ENCODE results near the gene FARS2.

The FARS2 gene

DNA sequence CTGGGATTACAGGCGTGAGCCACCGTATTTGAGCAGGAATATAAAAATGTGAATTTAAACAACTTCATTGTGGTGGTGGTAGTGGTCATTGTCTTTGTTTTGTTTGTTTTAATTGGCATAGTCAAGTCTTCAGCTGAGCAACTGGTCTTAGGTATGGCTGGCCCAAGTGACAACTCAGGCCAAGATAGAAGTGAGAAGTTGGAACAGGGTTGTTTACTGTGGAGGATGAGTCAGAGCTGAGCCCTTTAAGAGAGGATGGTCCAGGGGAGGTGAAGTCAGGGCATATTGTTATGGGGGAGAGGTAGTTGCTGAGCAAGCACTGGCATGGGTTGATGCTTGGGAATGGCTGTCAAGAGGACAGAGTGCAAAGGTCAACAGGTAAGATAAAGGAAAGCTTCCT lies 308.2 kb downstream of the FARS2 start:
- Histone ChIP-seq H3K36me3 (ENCODE audit: insufficient read depth, low read length) (no peaks in the 10 kb centered on the region), H3K9ac (ENCODE audit: low read depth, low read length) (no peak overlapping the region), H3K27me3 (ENCODE audit: insufficient read depth, low read length, poor library complexity) (no peaks in the 10 kb centered on the region), H3K4me3 (ENCODE audit: low read depth in 1 of 2, low read length in 2 of 2) (no peak overlapping the region), H3K27ac (ENCODE audit: low read length) (no peak overlapping the region), H3K9me3 (ENCODE audit: insufficient read depth, low read length, severe bottlenecking) (peaks cover 2% of the 10 kb centered on the region), H2AFZ (ENCODE audit: low read depth, low read length) (no peak overlapping the region), H3K4me1 (ENCODE audit: insufficient read depth, low read length) (no peaks in the 10 kb centered on the region), H3K4me2 (ENCODE audit: insufficient read depth, low read length) (no peak overlapping the region), H4K20me1 (ENCODE audit: insufficient read depth, low read length) (no peaks in the 10 kb centered on the region), H3K79me2 (ENCODE audit: insufficient read depth, low read length) (no peaks in the 10 kb centered on the region)
- TF ChIP-seq EZH2 (IDR thresholded peaks at IDR 0.05; ENCODE audit: borderline replicate concordance, low read depth, low read length, severe bottlenecking), result no peak
- TF ChIP-seq, protein P1, sequence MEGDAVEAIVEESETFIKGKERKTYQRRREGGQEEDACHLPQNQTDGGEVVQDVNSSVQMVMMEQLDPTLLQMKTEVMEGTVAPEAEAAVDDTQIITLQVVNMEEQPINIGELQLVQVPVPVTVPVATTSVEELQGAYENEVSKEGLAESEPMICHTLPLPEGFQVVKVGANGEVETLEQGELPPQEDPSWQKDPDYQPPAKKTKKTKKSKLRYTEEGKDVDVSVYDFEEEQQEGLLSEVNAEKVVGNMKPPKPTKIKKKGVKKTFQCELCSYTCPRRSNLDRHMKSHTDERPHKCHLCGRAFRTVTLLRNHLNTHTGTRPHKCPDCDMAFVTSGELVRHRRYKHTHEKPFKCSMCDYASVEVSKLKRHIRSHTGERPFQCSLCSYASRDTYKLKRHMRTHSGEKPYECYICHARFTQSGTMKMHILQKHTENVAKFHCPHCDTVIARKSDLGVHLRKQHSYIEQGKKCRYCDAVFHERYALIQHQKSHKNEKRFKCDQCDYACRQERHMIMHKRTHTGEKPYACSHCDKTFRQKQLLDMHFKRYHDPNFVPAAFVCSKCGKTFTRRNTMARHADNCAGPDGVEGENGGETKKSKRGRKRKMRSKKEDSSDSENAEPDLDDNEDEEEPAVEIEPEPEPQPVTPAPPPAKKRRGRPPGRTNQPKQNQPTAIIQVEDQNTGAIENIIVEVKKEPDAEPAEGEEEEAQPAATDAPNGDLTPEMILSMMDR (IDR thresholded peaks at IDR 0.05; ENCODE audit: borderline replicate concordance, extremely low read depth, low read length, poor library complexity, severe bottlenecking), result no peak
- DNase-seq (no peak), ATAC-seq (ENCODE audit: insufficient read depth, low read depth) (no peak)

DNA sequence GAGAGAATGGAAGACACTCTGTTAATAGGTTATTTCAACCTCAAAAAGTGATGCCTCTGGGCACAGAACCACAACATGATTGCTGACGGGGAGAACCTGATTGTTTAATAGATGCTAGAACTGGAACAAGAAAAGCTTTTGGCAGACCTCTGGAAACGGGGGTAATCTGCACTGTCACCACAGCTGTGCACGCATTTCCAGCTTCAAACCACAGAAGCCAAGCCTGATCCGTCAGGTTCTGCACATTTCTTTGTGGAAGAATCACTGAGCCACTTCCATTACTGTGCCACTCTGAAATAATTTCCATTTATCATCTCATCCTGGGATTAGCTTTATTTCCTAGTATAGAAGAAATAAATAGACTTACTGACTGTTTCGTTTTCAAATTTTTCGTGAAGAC lies 309.3 kb downstream of the FARS2 start:
- Histone ChIP-seq H3K36me3 (ENCODE audit: insufficient read depth, low read length) (no peaks in the 10 kb centered on the region), H3K4me1 (ENCODE audit: insufficient read depth, low read length) (no peaks in the 10 kb centered on the region), H4K20me1 (ENCODE audit: insufficient read depth, low read length) (no peaks in the 10 kb centered on the region), H3K79me2 (ENCODE audit: insufficient read depth, low read length) (no peaks in the 10 kb centered on the region), H3K27ac (ENCODE audit: low read length) (no peak overlapping the region), H2AFZ (ENCODE audit: low read depth, low read length) (no peak overlapping the region), H3K4me3 (ENCODE audit: low read depth in 1 of 2, low read length in 2 of 2) (no peak overlapping the region), H3K9me3 (ENCODE audit: insufficient read depth, low read length, severe bottlenecking) (peaks cover 9% of the 10 kb centered on the region), H3K4me2 (ENCODE audit: insufficient read depth, low read length) (no peak overlapping the region), H3K9ac (ENCODE audit: low read depth, low read length) (no peak overlapping the region), H3K27me3 (ENCODE audit: insufficient read depth, low read length, poor library complexity) (no peaks in the 10 kb centered on the region)
- DNase-seq (no peak), ATAC-seq (ENCODE audit: insufficient read depth, low read depth) (no peak)
- no peak for TF ChIP-seq EZH2 (IDR thresholded peaks at IDR 0.05; ENCODE audit: borderline replicate concordance, low read depth, low read length, severe bottlenecking)
- TF ChIP-seq, protein P1 (IDR thresholded peaks at IDR 0.05; ENCODE audit: borderline replicate concordance, extremely low read depth, low read length, poor library complexity, severe bottlenecking), result no peak

- Histone ChIP-seq H3K27me3 (ENCODE audit: insufficient read depth, low read length, poor library complexity) (no peaks in the 10 kb centered on the region), H3K27ac (ENCODE audit: low read length) (peak overlapping the region; percentile 40; the same call in 1 of the 2 replicates), H3K36me3 (ENCODE audit: insufficient read depth, low read length) (no peaks in the 10 kb centered on the region), H3K4me2 (ENCODE audit: insufficient read depth, low read length) (no peak overlapping the region), H3K4me3 (ENCODE audit: low read depth in 1 of 2, low read length in 2 of 2) (no peak overlapping the region), H3K4me1 (ENCODE audit: insufficient read depth, low read length) (peaks cover 13% of the 10 kb centered on the region), H3K9ac (ENCODE audit: low read depth, low read length) (no peak overlapping the region), H3K9me3 (ENCODE audit: insufficient read depth, low read length, severe bottlenecking) (peaks cover 4% of the 10 kb centered on the region), H4K20me1 (ENCODE audit: insufficient read depth, low read length) (no peaks in the 10 kb centered on the region), H2AFZ (ENCODE audit: low read depth, low read length) (no peak overlapping the region), H3K79me2 (ENCODE audit: insufficient read depth, low read length) (no peaks in the 10 kb centered on the region)
- DNase-seq (peak; percentile 6), ATAC-seq (ENCODE audit: insufficient read depth, low read depth) (peak; percentile 40; the same call in 1 of the 3 replicates)
- TF ChIP-seq, protein P1 (IDR thresholded peaks at IDR 0.05; ENCODE audit: borderline replicate concordance, extremely low read depth, low read length, poor library complexity, severe bottlenecking), result peak; percentile 16
- TF ChIP-seq EZH2 (IDR thresholded peaks at IDR 0.05; ENCODE audit: borderline replicate concordance, low read depth, low read length, severe bottlenecking), result no peak
Observed at GRCh38 chr6:5580736-5581581, 319.6 kb downstream of the FARS2 start.
